SH-SY5Y (cell line): ENCODE results near the gene CLDN24.

ENCODE experiments used
- GATA2 ChIP-seq: IDR thresholded peaks from 2 replicates; pipeline ENCODE4 v1.6.1; 2011; ENCODE audit warnings: mild to moderate bottlenecking, low read depth, low read length
- GATA3 ChIP-seq: IDR thresholded peaks from 2 replicates; pipeline ENCODE4 v1.6.1; 2011; ENCODE audit warnings: low read depth, mild to moderate bottlenecking, low read length, moderate library complexity

DNA sequence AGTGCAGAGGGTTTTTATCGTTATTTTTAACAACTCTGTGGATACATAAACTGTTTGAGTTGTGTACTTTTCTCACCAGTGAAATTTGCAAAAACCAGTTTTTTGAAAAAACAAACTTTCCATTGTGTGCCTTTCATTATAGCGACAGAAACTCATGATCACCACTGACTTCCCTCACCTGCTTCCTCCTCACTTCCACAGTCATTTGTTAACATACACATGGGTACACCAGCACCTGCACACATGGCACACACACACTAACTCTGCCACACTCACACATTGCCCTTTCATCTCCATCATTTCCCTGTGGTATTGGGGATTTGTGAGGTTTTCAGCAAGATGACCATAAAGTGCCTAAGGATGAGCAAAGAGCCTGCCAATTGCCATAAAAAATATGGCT, 22.8 kb downstream of the CLDN24 start:
- TF ChIP-seq GATA2 (no peak), GATA3 (no peak)
